Astrocyte (in vitro differentiated cells and primary cell): ENCODE data around the gene POLR3B. TPM values are rescaled to one million over a fixed set of nuclear protein-coding genes. Genes with fewer than 3 reads are reported as not detected.

Experiments
- DNase-seq: peaks from one replicate; pipeline ENCODE4 v3.0.0-alpha.2; 2010; ENCODE audit warnings: low read depth
- FAIRE-seq: peaks from 2 replicates; lab custom pipeline; 2011; peaks lifted over from hg19 to GRCh38; lab: Jason Lieb, UNC
- H2AFZ ChIP-seq: 2 replicates; pipeline ENCODE4 v1.6.0; 2012; ENCODE audit warnings: low read depth, low read length, inconsistent platforms
- H3K27ac ChIP-seq: 2 replicates; pipeline ENCODE4 v1.5.1; 2011; ENCODE audit warnings: low read depth, low read length, inconsistent platforms
- H3K27me3 ChIP-seq: 2 replicates; pipeline ENCODE4 v1.6.0; 2011; ENCODE audit warnings: low read length, inconsistent platforms; ENCODE audit not compliant: insufficient read depth
- H3K36me3 ChIP-seq: 2 replicates; pipeline ENCODE4 v1.5.1; 2011; ENCODE audit warnings: low read length, inconsistent platforms; ENCODE audit not compliant: insufficient read depth
- H3K4me1 ChIP-seq: 2 replicates; pipeline ENCODE4 v1.5.1; 2011; ENCODE audit warnings: low read length, inconsistent platforms; ENCODE audit not compliant: insufficient read depth
- H3K4me2 ChIP-seq: 2 replicates; pipeline ENCODE4 v1.6.0; 2012; ENCODE audit warnings: low read length, inconsistent platforms
- H3K4me3 ChIP-seq: 2 replicates; pipeline ENCODE4 v1.5.1; 2011; ENCODE audit warnings: low read depth, mild to moderate bottlenecking, low read length, inconsistent platforms; ENCODE audit not compliant: insufficient read depth
- H3K79me2 ChIP-seq: 2 replicates; pipeline ENCODE4 v1.6.0; 2012; ENCODE audit warnings: mild to moderate bottlenecking, low read length, inconsistent platforms; ENCODE audit not compliant: insufficient read depth
- H3K9ac ChIP-seq: 2 replicates; pipeline ENCODE4 v1.6.0; 2012; ENCODE audit warnings: mild to moderate bottlenecking, low read length, inconsistent platforms
- H3K9me3 ChIP-seq: 2 replicates; pipeline ENCODE4 v1.5.1; 2012; ENCODE audit warnings: low read depth, mild to moderate bottlenecking, low read length, inconsistent platforms; ENCODE audit not compliant: insufficient read depth
- H4K20me1 ChIP-seq: 2 replicates; pipeline ENCODE4 v1.6.0; 2012; ENCODE audit warnings: low read length, inconsistent platforms; ENCODE audit not compliant: insufficient read depth
- H3K27ac Mint-ChIP-seq: one replicate; pipeline ENCODE4 v1.8.0; 2021; ENCODE audit warnings: mild to moderate bottlenecking, mixed read lengths; ENCODE audit not compliant: unreplicated experiment
- H3K27me3 Mint-ChIP-seq: one replicate; pipeline ENCODE4 v1.8.0; 2021; ENCODE audit warnings: low read depth, mixed read lengths; ENCODE audit not compliant: unreplicated experiment
- H3K36me3 Mint-ChIP-seq: one replicate; pipeline ENCODE4 v1.8.0; 2021; ENCODE audit warnings: low read depth, mixed read lengths; ENCODE audit not compliant: unreplicated experiment
- H3K4me1 Mint-ChIP-seq: one replicate; pipeline ENCODE4 v1.8.0; 2021; ENCODE audit warnings: low read depth, mixed read lengths; ENCODE audit not compliant: unreplicated experiment
- H3K4me3 Mint-ChIP-seq: one replicate; pipeline ENCODE4 v1.8.0; 2021; ENCODE audit warnings: mild to moderate bottlenecking, moderate library complexity, mixed read lengths; ENCODE audit not compliant: unreplicated experiment
- H3K9me3 Mint-ChIP-seq: one replicate; pipeline ENCODE4 v1.8.0; 2021; ENCODE audit warnings: mild to moderate bottlenecking, mixed read lengths; ENCODE audit not compliant: unreplicated experiment
- CTCF ChIP-seq: IDR thresholded peaks from 2 replicates; pipeline ENCODE4 v1.5.1; 2011; ENCODE audit warnings: low read depth, mild to moderate bottlenecking, inconsistent platforms, low read length, moderate library complexity; ENCODE audit not compliant: insufficient read depth
- EZH2 ChIP-seq: IDR thresholded peaks from 2 replicates; pipeline ENCODE4 v1.6.1; 2012; ENCODE audit warnings: mild to moderate bottlenecking, low read length, inconsistent platforms; ENCODE audit not compliant: insufficient read depth
- total RNA-seq: library from RNA; stranded (reverse); gene quantifications from 2 replicates; pipeline ENCODE4 v1.2.1, GENCODE V29; 2021

The POLR3B gene
- total RNA-seq, 1 donor from 2014 or later, result 10.9 TPM

GRCh38 chr12:106387848-106388377 lies 30.4 kb downstream of the POLR3B start:
- DNase-seq, result no peak
- no peaks in the 10 kb centered on the region for H3K4me1 Mint-ChIP-seq
- Histone ChIP-seq H3K36me3 (peaks cover 3% of the 10 kb centered on the region), H2AFZ (no peak overlapping the region), H3K4me2 (no peak overlapping the region), H3K27ac (no peak overlapping the region), H3K27me3 (no peaks in the 10 kb centered on the region), H3K4me1 (no peaks in the 10 kb centered on the region), H3K4me3 (no peak overlapping the region), H3K79me2 (no peaks in the 10 kb centered on the region), H4K20me1 (no peaks in the 10 kb centered on the region), H3K9me3 (no peaks in the 10 kb centered on the region), H3K9ac (no peak overlapping the region)
- peaks cover 4% of the 10 kb centered on the region for H3K9me3 Mint-ChIP-seq
- no peak for FAIRE-seq
- H3K36me3 Mint-ChIP-seq, result peaks cover 13% of the 10 kb centered on the region
- no peak overlapping the region for H3K27ac Mint-ChIP-seq
- H3K4me3 Mint-ChIP-seq, result no peak overlapping the region
- TF ChIP-seq EZH2 (no peak), CTCF (no peak)
- no peaks in the 10 kb centered on the region for H3K27me3 Mint-ChIP-seq

- no peaks in the 10 kb centered on the region for H3K9me3 ChIP-seq
- Mint-ChIP-seq H3K27me3 (no peaks in the 10 kb centered on the region), H3K4me3 (no peak overlapping the region), H3K4me1 (no peaks in the 10 kb centered on the region), H3K36me3 (peaks cover 5% of the 10 kb centered on the region), H3K9me3 (no peaks in the 10 kb centered on the region), H3K27ac (no peak overlapping the region)
- no peak for FAIRE-seq
- H3K4me1 ChIP-seq, result no peaks in the 10 kb centered on the region
- no peak overlapping the region for H3K9ac ChIP-seq
- TF ChIP-seq EZH2, result no peak
- no peak for TF ChIP-seq CTCF
- no peaks in the 10 kb centered on the region for H3K27me3 ChIP-seq
- H2AFZ ChIP-seq, result no peak overlapping the region
- no peaks in the 10 kb centered on the region for H3K79me2 ChIP-seq
- no peaks in the 10 kb centered on the region for H4K20me1 ChIP-seq
- no peak for DNase-seq
- H3K4me2 ChIP-seq, result no peak overlapping the region
- H3K27ac ChIP-seq, result no peak overlapping the region
- peaks cover 15% of the 10 kb centered on the region for H3K36me3 ChIP-seq
- no peak overlapping the region for H3K4me3 ChIP-seq
Observed at GRCh38 chr12:106389151-106389550, 31.6 kb downstream of the POLR3B start.

GRCh38 chr12:106392759-106393158 lies 35.2 kb downstream of the POLR3B start:
- H3K4me2 ChIP-seq, result no peak overlapping the region
- no peak overlapping the region for H3K9ac ChIP-seq
- no peaks in the 10 kb centered on the region for H3K27me3 Mint-ChIP-seq
- TF ChIP-seq EZH2 (no peak), CTCF (no peak)
- no peak overlapping the region for H3K27ac ChIP-seq
- H3K79me2 ChIP-seq, result no peaks in the 10 kb centered on the region
- H2AFZ ChIP-seq, result no peak overlapping the region
- FAIRE-seq (no peak), DNase-seq (no peak)
- H3K36me3 Mint-ChIP-seq, result peaks cover 32% of the 10 kb centered on the region
- no peaks in the 10 kb centered on the region for H3K4me1 Mint-ChIP-seq
- H3K36me3 ChIP-seq, result peaks cover 30% of the 10 kb centered on the region
- H3K4me3 Mint-ChIP-seq, result no peak overlapping the region
- H3K27me3 ChIP-seq, result no peaks in the 10 kb centered on the region
- no peaks in the 10 kb centered on the region for H3K4me1 ChIP-seq
- no peak overlapping the region for H3K27ac Mint-ChIP-seq
- H3K9me3 Mint-ChIP-seq, result peaks cover 4% of the 10 kb centered on the region
- H3K9me3 ChIP-seq, result no peaks in the 10 kb centered on the region
- H3K4me3 ChIP-seq, result no peak overlapping the region
- no peaks in the 10 kb centered on the region for H4K20me1 ChIP-seq
